MG63 (cell line): Measurements from ENCODE around the gene NOS1AP. TPM values are rescaled to one million over a fixed set of nuclear protein-coding genes. Genes with fewer than 3 reads are reported as not detected.

ENCODE experiments used
- DNase-seq: peaks from one replicate; pipeline ENCODE4 v3.0.0-alpha.2; 2020
- H3K27me3 ChIP-seq: fragments of 250-450 bp; sonication (Bioruptor Pico); 2 replicates; pipeline ENCODE4 v1.5.1; 2020; ENCODE audit warnings: mild to moderate bottlenecking, moderate library complexity
- H3K36me3 ChIP-seq: fragments of 250-450 bp; sonication (Bioruptor Pico); 2 replicates; pipeline ENCODE4 v1.5.1; 2020; ENCODE audit warnings: mild to moderate bottlenecking, moderate library complexity
- H3K4me3 ChIP-seq: fragments of 250-450 bp; sonication (Bioruptor Pico); 2 replicates; pipeline ENCODE4 v1.5.1; 2020; ENCODE audit warnings: mild to moderate bottlenecking, moderate library complexity
- H3K9me3 ChIP-seq: fragments of 250-450 bp; sonication (Bioruptor Pico); 2 replicates; pipeline ENCODE4 v1.5.1; 2020; ENCODE audit warnings: mild to moderate bottlenecking, moderate library complexity
- total RNA-seq: library from RNA; depleted of rRNA; stranded (reverse); fragments of >200 nt; shearing (Covaris generic); gene quantifications from 2 replicates; pipeline ENCODE4 v1.2.3, GENCODE V29; 2014; ENCODE audit warnings: low replicate concordance

The NOS1AP gene
- total RNA-seq, 1 experiment from 2014 or later, result not detected

DNA sequence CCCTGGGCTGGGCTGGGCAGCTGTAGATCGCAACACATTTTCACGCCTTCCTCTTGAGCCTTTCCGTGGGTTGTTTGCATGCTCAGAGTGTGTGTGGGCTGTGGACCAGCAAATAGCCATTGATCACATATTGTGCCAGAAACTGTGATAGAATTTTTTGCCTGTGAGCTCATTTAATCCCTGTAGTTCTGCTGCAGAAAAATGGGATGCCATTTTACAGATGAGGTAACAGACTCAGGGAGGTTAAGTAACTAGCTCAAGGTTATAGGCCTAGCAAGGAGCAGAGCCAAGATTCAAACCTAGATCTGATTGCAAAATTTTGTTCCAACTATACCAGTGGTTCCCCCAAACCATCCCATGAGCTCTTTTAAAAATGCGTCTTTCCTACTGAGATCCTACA lies 296.7 kb downstream of the NOS1AP start:
- DNase-seq, result no peak
- no peak overlapping the region for H3K4me3 ChIP-seq
- no peaks in the 10 kb centered on the region for H3K36me3 ChIP-seq
- H3K9me3 ChIP-seq, result no peaks in the 10 kb centered on the region
- H3K27me3 ChIP-seq, result no peaks in the 10 kb centered on the region

GRCh38 chr1:162366671-162367070 lies 297.2 kb downstream of the NOS1AP start:
- Histone ChIP-seq H3K36me3 (no peaks in the 10 kb centered on the region), H3K27me3 (no peaks in the 10 kb centered on the region), H3K9me3 (no peaks in the 10 kb centered on the region), H3K4me3 (no peak overlapping the region)
- no peak for DNase-seq

DNA sequence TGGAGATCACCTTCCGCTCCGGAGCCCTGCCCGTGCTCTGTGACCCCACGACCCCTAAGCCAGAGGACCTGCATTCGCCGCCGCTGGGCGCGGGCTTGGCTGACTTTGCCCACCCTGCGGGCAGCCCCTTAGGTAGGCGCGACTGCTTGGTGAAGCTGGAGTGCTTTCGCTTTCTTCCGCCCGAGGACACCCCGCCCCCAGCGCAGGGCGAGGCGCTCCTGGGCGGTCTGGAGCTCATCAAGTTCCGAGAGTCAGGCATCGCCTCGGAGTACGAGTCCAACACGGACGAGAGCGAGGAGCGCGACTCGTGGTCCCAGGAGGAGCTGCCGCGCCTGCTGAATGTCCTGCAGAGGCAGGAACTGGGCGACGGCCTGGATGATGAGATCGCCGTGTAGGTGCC lies 297.6 kb downstream of the NOS1AP start:
- no peak overlapping the region for H3K4me3 ChIP-seq

GRCh38 chr1:162367772-162368171 lies 298.3 kb downstream of the NOS1AP start:
- Histone ChIP-seq H3K27me3 (no peaks in the 10 kb centered on the region), H3K4me3 (no peak overlapping the region), H3K36me3 (no peaks in the 10 kb centered on the region), H3K9me3 (no peaks in the 10 kb centered on the region)
- DNase-seq, result no peak

More for the DNA sequence above, 297.6 kb downstream of the NOS1AP start:
- no peaks in the 10 kb centered on the region for H3K36me3 ChIP-seq
- no peak for DNase-seq
- no peaks in the 10 kb centered on the region for H3K27me3 ChIP-seq
- no peaks in the 10 kb centered on the region for H3K9me3 ChIP-seq

DNA sequence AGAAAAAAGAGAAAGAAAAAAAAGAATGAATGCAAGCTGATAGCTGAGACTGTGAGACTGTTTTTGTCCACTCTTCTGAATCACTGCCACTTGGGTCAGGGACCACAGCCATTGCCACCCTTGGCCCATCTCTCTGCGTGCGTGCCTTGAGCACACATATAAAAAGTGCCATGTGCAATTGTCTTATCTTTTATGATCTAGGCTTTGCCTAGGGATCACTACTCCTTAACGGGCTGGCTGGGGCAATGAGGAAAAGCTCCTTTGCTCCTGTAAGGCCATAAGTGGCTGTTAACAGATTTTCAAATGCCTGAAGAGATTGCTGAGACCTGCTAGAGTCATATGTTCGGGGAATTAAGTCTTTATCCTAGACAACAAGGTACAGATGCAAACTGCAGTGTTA lies 299.0 kb downstream of the NOS1AP start:
- Histone ChIP-seq H3K27me3 (no peaks in the 10 kb centered on the region), H3K9me3 (no peaks in the 10 kb centered on the region), H3K4me3 (no peak overlapping the region), H3K36me3 (no peaks in the 10 kb centered on the region)
- DNase-seq, result no peak

DNA sequence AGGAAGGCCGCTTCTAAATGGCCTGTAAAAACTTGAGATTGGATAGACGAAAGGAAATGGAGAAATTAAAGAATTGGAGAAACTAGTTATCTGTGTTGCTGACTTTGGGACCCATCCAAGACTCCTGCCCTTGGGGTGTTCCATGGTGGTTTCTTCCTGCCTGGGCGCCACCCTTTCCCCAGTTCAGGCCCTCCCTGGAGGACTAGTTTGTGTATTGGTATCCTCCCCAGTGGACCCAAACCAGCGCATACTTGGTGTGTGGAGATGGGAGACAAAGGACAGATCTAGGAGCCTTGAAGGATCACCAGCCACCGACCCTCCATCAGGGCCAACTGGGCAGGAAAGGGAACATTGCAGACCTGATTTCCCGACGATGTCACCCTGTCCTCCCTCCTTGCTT lies 300.1 kb downstream of the NOS1AP start:
- no peaks in the 10 kb centered on the region for H3K9me3 ChIP-seq
- no peak for DNase-seq

DNA sequence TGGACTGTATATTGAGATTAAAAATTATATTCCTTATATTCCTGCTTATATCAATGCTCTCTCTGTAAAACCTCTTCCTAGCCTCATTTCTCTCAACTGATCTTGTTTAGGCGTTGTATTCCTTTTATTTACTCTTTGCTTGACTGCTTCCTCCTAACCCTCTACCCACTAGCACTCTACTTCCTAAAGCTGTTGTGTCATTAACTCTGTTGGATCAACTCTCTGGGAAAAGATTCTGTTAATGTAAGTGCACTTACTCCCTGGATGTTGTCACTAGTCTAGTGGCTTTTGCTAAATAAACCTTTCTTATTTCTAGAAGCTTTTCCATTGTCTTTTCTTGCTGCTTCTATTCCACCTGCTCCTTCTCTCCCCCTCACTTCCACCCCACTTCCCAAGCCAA lies 300.7 kb downstream of the NOS1AP start:
- Histone ChIP-seq H3K9me3 (no peaks in the 10 kb centered on the region), H3K27me3 (no peaks in the 10 kb centered on the region), H3K36me3 (no peaks in the 10 kb centered on the region), H3K4me3 (no peak overlapping the region)
- DNase-seq, result no peak

More for the DNA sequence above, 300.1 kb downstream of the NOS1AP start:
- H3K4me3 ChIP-seq, result no peak overlapping the region
- no peaks in the 10 kb centered on the region for H3K36me3 ChIP-seq
- no peaks in the 10 kb centered on the region for H3K27me3 ChIP-seq

DNA sequence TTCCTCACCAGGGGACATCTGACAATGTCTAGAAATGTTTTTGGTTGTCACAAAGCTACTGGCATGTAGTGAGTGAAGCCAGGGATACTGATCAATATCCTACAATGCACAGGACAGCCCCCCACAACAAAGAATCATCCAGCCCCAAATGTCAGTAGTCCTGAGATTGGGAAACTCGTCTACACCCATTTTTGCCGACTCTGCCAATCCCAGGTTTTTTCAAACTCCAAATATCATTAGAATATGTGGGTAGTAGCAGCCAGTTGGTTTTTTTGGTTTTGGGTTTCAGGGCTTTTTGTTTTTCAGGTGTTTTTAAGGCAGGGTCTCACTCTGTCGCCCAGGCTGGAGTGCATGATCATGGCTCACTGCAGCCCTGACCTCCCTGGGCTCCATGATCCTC lies 301.2 kb downstream of the NOS1AP start:
- Histone ChIP-seq H3K4me3 (no peak overlapping the region), H3K9me3 (no peaks in the 10 kb centered on the region), H3K27me3 (no peaks in the 10 kb centered on the region), H3K36me3 (no peaks in the 10 kb centered on the region)
- no peak for DNase-seq

DNA sequence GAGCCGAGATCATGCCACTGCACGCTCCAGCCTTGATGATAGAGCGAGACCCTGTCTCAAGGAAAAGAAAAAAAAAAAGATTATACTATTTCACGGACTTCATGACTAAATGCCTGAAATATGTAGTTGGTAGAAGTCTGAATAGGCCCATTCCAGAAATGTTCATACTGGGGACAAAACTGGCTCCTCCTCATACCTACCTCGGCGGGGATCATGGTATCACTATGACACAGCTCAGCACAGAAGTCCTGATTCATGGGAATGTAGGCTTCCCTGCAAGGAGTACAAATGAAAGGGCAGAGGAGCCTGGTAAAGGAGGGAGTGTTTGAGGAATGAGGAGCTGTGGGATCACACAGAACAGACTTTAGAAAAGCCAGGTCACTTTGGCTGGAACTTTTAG lies 302.1 kb downstream of the NOS1AP start:
- Histone ChIP-seq H3K4me3 (no peak overlapping the region), H3K36me3 (no peaks in the 10 kb centered on the region)
- no peak for DNase-seq

GRCh38 chr1:162372159-162373071 lies 302.9 kb downstream of the NOS1AP start:
- Histone ChIP-seq H3K27me3 (no peaks in the 10 kb centered on the region), H3K4me3 (no peak overlapping the region), H3K36me3 (no peaks in the 10 kb centered on the region), H3K9me3 (no peaks in the 10 kb centered on the region)
- no peak for DNase-seq

More for the DNA sequence above, 302.1 kb downstream of the NOS1AP start:
- no peaks in the 10 kb centered on the region for H3K9me3 ChIP-seq
- H3K27me3 ChIP-seq, result no peaks in the 10 kb centered on the region

GRCh38 chr1:162373072-162373427 lies 303.6 kb downstream of the NOS1AP start:
- no peaks in the 10 kb centered on the region for H3K36me3 ChIP-seq
- no peaks in the 10 kb centered on the region for H3K9me3 ChIP-seq
- H3K27me3 ChIP-seq, result no peaks in the 10 kb centered on the region
- DNase-seq, result no peak
- no peak overlapping the region for H3K4me3 ChIP-seq

DNA sequence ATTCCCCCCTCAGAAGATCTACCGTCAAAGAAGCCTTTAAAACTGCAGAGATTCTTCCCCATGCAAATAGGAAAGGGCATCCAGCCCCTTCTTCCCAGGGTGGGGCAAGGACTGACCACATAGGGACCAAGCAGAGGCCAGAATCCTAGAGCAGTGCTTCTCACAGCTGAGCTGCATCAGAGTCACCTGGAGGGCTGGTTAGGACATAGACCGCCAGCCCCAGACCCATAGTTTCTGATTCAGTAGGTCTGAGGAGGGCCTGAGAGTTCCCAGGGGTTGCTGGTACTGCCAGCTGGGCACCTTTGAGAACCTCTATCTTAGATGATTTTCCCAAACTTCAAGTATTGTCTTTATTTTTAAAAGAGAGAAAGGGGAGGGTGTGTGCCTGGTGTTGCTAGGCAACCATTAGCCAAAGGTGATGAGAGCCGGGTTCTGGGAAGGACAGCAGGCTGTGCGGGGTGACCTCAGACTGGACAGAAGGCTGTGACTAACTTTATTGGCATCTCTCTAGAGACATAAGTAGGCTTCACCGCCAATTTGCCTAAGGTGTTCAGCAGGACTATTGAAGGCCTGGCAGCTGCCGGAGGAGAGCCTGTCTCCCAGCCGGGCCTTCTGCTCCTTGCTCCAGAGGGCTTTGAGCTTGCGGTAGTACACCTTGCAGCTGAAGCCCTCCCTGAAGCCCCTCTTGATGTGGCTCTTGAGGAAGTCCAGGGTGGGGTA lies 304.2 kb downstream of the NOS1AP start:
- H3K4me3 ChIP-seq, result no peak overlapping the region
- no peaks in the 10 kb centered on the region for H3K27me3 ChIP-seq
- H3K36me3 ChIP-seq, result no peaks in the 10 kb centered on the region
- no peaks in the 10 kb centered on the region for H3K9me3 ChIP-seq
- DNase-seq, result peak; percentile 41

DNA sequence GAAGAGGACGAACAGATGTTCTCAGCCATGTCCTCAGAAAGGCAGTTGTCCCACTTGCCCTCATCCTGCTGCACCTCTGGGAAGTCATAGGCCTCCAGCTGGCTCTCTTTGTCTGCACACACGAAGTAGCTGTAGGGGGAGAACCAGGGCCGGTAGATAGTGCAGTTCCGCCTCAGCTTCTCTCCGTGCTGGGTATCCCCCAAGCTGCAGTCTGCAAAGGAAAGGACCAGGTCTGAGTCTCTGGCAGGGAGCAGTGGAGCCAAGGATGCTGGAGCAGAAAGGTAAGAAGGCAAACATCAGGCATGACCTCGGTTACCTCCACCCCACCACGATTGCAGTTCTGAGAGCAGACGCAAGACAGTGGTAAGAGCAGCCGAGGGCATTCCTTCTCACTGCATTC lies 304.9 kb downstream of the NOS1AP start:
- H3K4me3 ChIP-seq, result no peak overlapping the region
- DNase-seq, result no peak
- no peaks in the 10 kb centered on the region for H3K36me3 ChIP-seq
- H3K9me3 ChIP-seq, result no peaks in the 10 kb centered on the region
- H3K27me3 ChIP-seq, result no peaks in the 10 kb centered on the region

- Histone ChIP-seq H3K27me3 (no peaks in the 10 kb centered on the region), H3K36me3 (no peaks in the 10 kb centered on the region), H3K4me3 (no peak overlapping the region), H3K9me3 (no peaks in the 10 kb centered on the region)
- DNase-seq, result no peak
Measured at GRCh38 chr1:162375463-162375862, 306.0 kb downstream of the NOS1AP start.

- no peaks in the 10 kb centered on the region for H3K36me3 ChIP-seq
- no peak for DNase-seq
- no peaks in the 10 kb centered on the region for H3K9me3 ChIP-seq
- no peaks in the 10 kb centered on the region for H3K27me3 ChIP-seq
- H3K4me3 ChIP-seq, result no peak within 1 kb of the TSS
Measured at GRCh38 chr1:162376691-162377090, 307.2 kb downstream of the NOS1AP start, which contains the start of gene SPATA46. TSS of gene SPATA46 (minus strand) at chr1:162376854. CDS start at chr1:162376790, 64 bp downstream.

DNA sequence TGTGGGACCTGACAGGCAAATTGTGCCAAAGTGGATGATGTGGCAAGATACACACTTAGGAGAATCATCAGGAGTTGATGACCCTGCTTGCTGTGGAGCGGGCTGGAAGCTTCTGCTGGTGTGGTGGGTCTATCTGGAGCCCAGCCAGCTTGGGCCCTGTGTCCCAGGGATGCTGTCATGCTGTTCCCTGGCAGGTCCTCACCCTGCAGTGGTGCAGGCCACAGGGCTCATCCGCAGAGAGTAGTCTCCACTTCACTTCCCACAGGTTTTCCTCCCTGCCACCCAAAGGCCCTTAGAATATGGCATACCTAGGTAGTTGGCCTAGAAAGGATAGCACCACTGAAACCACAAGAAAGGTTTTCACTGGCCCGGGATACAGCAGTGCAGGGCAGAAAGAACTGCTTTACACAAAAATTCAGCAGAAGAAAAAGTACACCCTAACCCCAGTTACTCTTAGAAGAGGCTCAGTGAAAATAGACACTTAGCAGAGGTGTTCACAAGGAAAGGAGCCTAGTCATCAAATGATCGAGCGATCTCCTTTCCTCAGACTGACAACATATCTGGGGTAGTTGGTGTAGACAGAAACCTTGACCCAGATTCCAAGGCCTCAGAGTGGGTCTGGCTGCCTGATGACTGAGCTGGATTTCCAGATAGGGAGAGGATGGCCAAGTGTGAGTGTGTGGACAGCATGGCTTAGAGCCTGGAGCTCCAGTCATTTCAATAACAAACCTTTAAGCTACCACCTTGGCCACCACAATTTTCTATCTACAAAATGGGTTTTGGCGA lies 310.8 kb downstream of the NOS1AP start:
- Histone ChIP-seq H3K36me3 (no peaks in the 10 kb centered on the region), H3K4me3 (no peak overlapping the region), H3K9me3 (no peaks in the 10 kb centered on the region), H3K27me3 (no peaks in the 10 kb centered on the region)
- no peak for DNase-seq

GRCh38 chr1:162381383-162381782 lies 311.9 kb downstream of the NOS1AP start, which contains the start of gene C1orf226:
TSS of gene C1orf226 (plus strand) at chr1:162381728. CDS start at chr1:162381902, 174 bp downstream.
- H3K4me3 ChIP-seq, result no peak within 1 kb of the TSS
- peak; percentile 24 for DNase-seq
- no peaks in the 10 kb centered on the region for H3K9me3 ChIP-seq
- no peaks in the 10 kb centered on the region for H3K36me3 ChIP-seq
- H3K27me3 ChIP-seq, result no peaks in the 10 kb centered on the region
